NB4 (cell line): ENCODE measurements around the gene KIRREL3.

Experiments
- DNase-seq: peaks from one replicate; pipeline ENCODE4 v3.0.0; 2010; ENCODE audit warnings: low read depth
- H3K4me3 ChIP-seq: one replicate; pipeline ENCODE4 v1.5.1; 2011; ENCODE audit warnings: mild to moderate bottlenecking, low read depth, low read length, moderate library complexity
- CTCF ChIP-seq: IDR thresholded peaks from one replicate; pipeline ENCODE4 v1.5.1; 2012; ENCODE audit warnings: low read depth, low read length
- MAX ChIP-seq: IDR thresholded peaks from 2 replicates; pipeline ENCODE4 v1.6.1; 2011; ENCODE audit warnings: low read depth, low read length
- MYC ChIP-seq: IDR thresholded peaks from 2 replicates; pipeline ENCODE4 v1.6.1; 2011; ENCODE audit warnings: low read depth, low read length
- POLR2A ChIP-seq: IDR thresholded peaks from 2 replicates; pipeline ENCODE4 v1.6.1; 2011; ENCODE audit warnings: mild to moderate bottlenecking; ENCODE audit not compliant: insufficient read length; ENCODE audit errors: extremely low read depth

Gene KIRREL3

GRCh38 chr11:126901783-126902182 is 98.8 kb downstream of the KIRREL3 start:
- H3K4me3 ChIP-seq = no peak overlapping the region
- TF ChIP-seq MAX = no peak
- TF ChIP-seq MYC = no peak
- no peak for TF ChIP-seq POLR2A
- no peak for TF ChIP-seq CTCF
- no peak for DNase-seq

GRCh38 chr11:126899961-126900748 is 100.4 kb downstream of the KIRREL3 start:
- H3K4me3 ChIP-seq = no peak overlapping the region
- DNase-seq = no peak
- no peak for TF ChIP-seq MYC
- TF ChIP-seq POLR2A = no peak
- TF ChIP-seq CTCF = no peak
- no peak for TF ChIP-seq MAX

GRCh38 chr11:126898802-126899201 is 101.8 kb downstream of the KIRREL3 start:
- no peak for DNase-seq
- H3K4me3 ChIP-seq = no peak overlapping the region
- TF ChIP-seq POLR2A = no peak
- TF ChIP-seq MAX = no peak
- TF ChIP-seq CTCF = no peak
- TF ChIP-seq MYC = no peak

- H3K4me3 ChIP-seq = no peak overlapping the region
- TF ChIP-seq MYC (no peak), CTCF (no peak), MAX (no peak), POLR2A (no peak)
- no peak for DNase-seq
These were observed 103.1 kb downstream of the KIRREL3 start for GRCh38 chr11:126897430-126897829.

- no peak overlapping the region for H3K4me3 ChIP-seq
- DNase-seq = no peak
- TF ChIP-seq MAX (no peak), CTCF (no peak), MYC (no peak), POLR2A (no peak)
These were observed 104.5 kb downstream of the KIRREL3 start for GRCh38 chr11:126896025-126896424.
